ENCODE data around the gene FUCA1.

GRCh38 chr1:23895082-23895481 is 27.0 kb upstream of the FUCA1 start:
- no peak for TF ChIP-seq ELF1 (IDR thresholded peaks at IDR 0.05; ENCODE audit: borderline replicate concordance, low read depth)
- TF ChIP-seq, protein P1, sequence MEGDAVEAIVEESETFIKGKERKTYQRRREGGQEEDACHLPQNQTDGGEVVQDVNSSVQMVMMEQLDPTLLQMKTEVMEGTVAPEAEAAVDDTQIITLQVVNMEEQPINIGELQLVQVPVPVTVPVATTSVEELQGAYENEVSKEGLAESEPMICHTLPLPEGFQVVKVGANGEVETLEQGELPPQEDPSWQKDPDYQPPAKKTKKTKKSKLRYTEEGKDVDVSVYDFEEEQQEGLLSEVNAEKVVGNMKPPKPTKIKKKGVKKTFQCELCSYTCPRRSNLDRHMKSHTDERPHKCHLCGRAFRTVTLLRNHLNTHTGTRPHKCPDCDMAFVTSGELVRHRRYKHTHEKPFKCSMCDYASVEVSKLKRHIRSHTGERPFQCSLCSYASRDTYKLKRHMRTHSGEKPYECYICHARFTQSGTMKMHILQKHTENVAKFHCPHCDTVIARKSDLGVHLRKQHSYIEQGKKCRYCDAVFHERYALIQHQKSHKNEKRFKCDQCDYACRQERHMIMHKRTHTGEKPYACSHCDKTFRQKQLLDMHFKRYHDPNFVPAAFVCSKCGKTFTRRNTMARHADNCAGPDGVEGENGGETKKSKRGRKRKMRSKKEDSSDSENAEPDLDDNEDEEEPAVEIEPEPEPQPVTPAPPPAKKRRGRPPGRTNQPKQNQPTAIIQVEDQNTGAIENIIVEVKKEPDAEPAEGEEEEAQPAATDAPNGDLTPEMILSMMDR (IDR thresholded peaks at IDR 0.05 in 2 of 3, conservative IDR thresholded peaks at IDR 0.05 in 1 of 3; ENCODE audit: borderline replicate concordance in 1 of 3, insufficient read depth in 1 of 3, low read depth in 2 of 3, low read length in 2 of 3) = no peak
- TF ChIP-seq ZNF274 (IDR thresholded peaks at IDR 0.05; ENCODE audit: low read depth, low read length) = no peak
- TF ChIP-seq EZH2 (IDR thresholded peaks at IDR 0.05) = no peak
- TF ChIP-seq SRF (IDR thresholded peaks at IDR 0.05; ENCODE audit: low read depth) = no peak
- TF ChIP-seq CEBPB (IDR thresholded peaks at IDR 0.05; ENCODE audit: low read depth) = no peak
- no peak for TF ChIP-seq RAD21 (IDR thresholded peaks at IDR 0.05; ENCODE audit: low read depth)
- no peak for TF ChIP-seq ZFX (IDR thresholded peaks at IDR 0.05)
- TF ChIP-seq SP1 (IDR thresholded peaks at IDR 0.05; ENCODE audit: low read depth) = no peak
- TF ChIP-seq POLR2A (IDR thresholded peaks at IDR 0.05; ENCODE audit: borderline replicate concordance, extremely low read depth, insufficient read depth, insufficient read length) = no peak
- no peak for TF ChIP-seq POLR2AphosphoS5 (IDR thresholded peaks at IDR 0.05; ENCODE audit: low read depth, low read length)
- TF ChIP-seq EZH2phosphoT487 (IDR thresholded peaks at IDR 0.05; ENCODE audit: borderline replicate concordance) = no peak

Measured in HCT116 (cell line).